Stomach smooth muscle (tissue), 2 donors: Measurements from ENCODE around the gene ATF4.

Experiments
- H3K27ac ChIP-seq: one replicate; pipeline ENCODE4 v1.7.0; 2013; ENCODE audit warnings: mild to moderate bottlenecking, low read length, inconsistent platforms
- H3K27me3 ChIP-seq, 2 donors: one replicate each; pipeline ENCODE4 v1.7.0; 2013; ENCODE audit warnings: low read length in 2 of 2; ENCODE audit not compliant: insufficient read depth in 2 of 2, control insufficient read depth in 1 of 2
- H3K36me3 ChIP-seq, 2 donors: one replicate each; pipeline ENCODE4 v1.7.0; 2013; ENCODE audit warnings: low read length in 2 of 2; ENCODE audit not compliant: control insufficient read depth in 2 of 2, insufficient read depth in 2 of 2
- H3K4me1 ChIP-seq: one replicate; pipeline ENCODE4 v1.7.0; 2013; ENCODE audit warnings: low read length; ENCODE audit not compliant: control insufficient read depth, insufficient read depth
- H3K4me3 ChIP-seq, 2 donors: one replicate each; pipeline ENCODE4 v1.7.0; 2013; ENCODE audit warnings: low read length in 2 of 2
- H3K9ac ChIP-seq, 2 donors: one replicate each; pipeline ENCODE4 v1.7.0; 2013; ENCODE audit warnings: low read length in 2 of 2, mild to moderate bottlenecking in 1 of 2
- H3K9me3 ChIP-seq, 2 donors: one replicate each; pipeline ENCODE4 v1.7.0; 2013; ENCODE audit warnings: low read length in 2 of 2; ENCODE audit not compliant: control insufficient read depth in 2 of 2
- donor health status: healthy.
- donor health status: Pancreatic carcinoma.

Gene ATF4

GRCh38 chr22:39490135-39490798, 30.1 kb upstream of the ATF4 start:
- peak overlapping the region in 1 of 2 donors; percentile 8 for H3K4me3 ChIP-seq
- no peaks in the 10 kb centered on the region for H3K9me3 ChIP-seq
- H3K27me3 ChIP-seq, result peaks cover 2 to 5% of the 10 kb centered on the region in 2 donors
- no peak overlapping the region for H3K27ac ChIP-seq
- no peaks in the 10 kb centered on the region for H3K36me3 ChIP-seq
- H3K9ac ChIP-seq, result no peak overlapping the region
- peaks cover 4% of the 10 kb centered on the region for H3K4me1 ChIP-seq

GRCh38 chr22:39490966-39491680, 29.2 kb upstream of the ATF4 start:
- H3K9me3 ChIP-seq, result no peaks in the 10 kb centered on the region
- peaks cover 2 to 5% of the 10 kb centered on the region in 2 donors for H3K27me3 ChIP-seq
- no peak overlapping the region for H3K27ac ChIP-seq
- H3K4me3 ChIP-seq, result no peak overlapping the region
- H3K36me3 ChIP-seq, result no peaks in the 10 kb centered on the region
- peaks cover 4% of the 10 kb centered on the region for H3K4me1 ChIP-seq
- H3K9ac ChIP-seq, result no peak overlapping the region

GRCh38 chr22:39491696-39492095, 28.7 kb upstream of the ATF4 start:
- Histone ChIP-seq H3K4me3 (no peak overlapping the region), H3K4me1 (peaks cover 8% of the 10 kb centered on the region), H3K27ac (no peak overlapping the region), H3K9ac (no peak overlapping the region), H3K9me3 (no peaks in the 10 kb centered on the region), H3K27me3 (peaks cover 2 to 5% of the 10 kb centered on the region in 2 donors), H3K36me3 (no peaks in the 10 kb centered on the region)

GRCh38 chr22:39492186-39492585, 28.2 kb upstream of the ATF4 start:
- peaks cover 2 to 5% of the 10 kb centered on the region in 2 donors for H3K27me3 ChIP-seq
- no peak overlapping the region for H3K4me3 ChIP-seq
- H3K27ac ChIP-seq, result no peak overlapping the region
- H3K36me3 ChIP-seq, result no peaks in the 10 kb centered on the region
- H3K4me1 ChIP-seq, result peaks cover 8% of the 10 kb centered on the region
- H3K9me3 ChIP-seq, result no peaks in the 10 kb centered on the region
- no peak overlapping the region for H3K9ac ChIP-seq

- peaks cover 8% of the 10 kb centered on the region for H3K4me1 ChIP-seq
- no peak overlapping the region for H3K27ac ChIP-seq
Measured at GRCh38 chr22:39493759-39494158, 26.6 kb upstream of the ATF4 start.

GRCh38 chr22:39494471-39495120, 25.8 kb upstream of the ATF4 start:
- no peak overlapping the region for H3K4me3 ChIP-seq
- H3K36me3 ChIP-seq, result no peaks in the 10 kb centered on the region
- no peak overlapping the region for H3K27ac ChIP-seq
- H3K9me3 ChIP-seq, result no peaks in the 10 kb centered on the region
- no peak overlapping the region for H3K9ac ChIP-seq
- H3K27me3 ChIP-seq, result peaks cover 2 to 5% of the 10 kb centered on the region in 2 donors
- peaks cover 8% of the 10 kb centered on the region for H3K4me1 ChIP-seq

More at GRCh38 chr22:39493759-39494158, 26.6 kb upstream of the ATF4 start:
- Histone ChIP-seq H3K27me3 (peaks cover 2 to 5% of the 10 kb centered on the region in 2 donors), H3K9ac (no peak overlapping the region), H3K9me3 (no peaks in the 10 kb centered on the region), H3K4me3 (no peak overlapping the region), H3K36me3 (no peaks in the 10 kb centered on the region)

GRCh38 chr22:39496131-39496838, 24.1 kb upstream of the ATF4 start:
- Histone ChIP-seq H3K9ac (peak overlapping the region in 1 of 2 donors; percentile 64), H3K4me3 (no peak overlapping the region), H3K27me3 (peaks cover 2 to 4% of the 10 kb centered on the region in 2 donors), H3K9me3 (no peaks in the 10 kb centered on the region), H3K4me1 (peaks cover 10% of the 10 kb centered on the region), H3K36me3 (no peaks in the 10 kb centered on the region), H3K27ac (peak overlapping the region; percentile 11)

- Histone ChIP-seq H3K9ac (no peak overlapping the region), H3K4me3 (no peak overlapping the region), H3K36me3 (no peaks in the 10 kb centered on the region), H3K27ac (no peak overlapping the region), H3K27me3 (no peaks in the 10 kb centered on the region), H3K9me3 (no peaks in the 10 kb centered on the region), H3K4me1 (peaks cover 17% of the 10 kb centered on the region)
Measured at GRCh38 chr22:39497429-39497828, 22.9 kb upstream of the ATF4 start.

GRCh38 chr22:39498368-39498767, 22.0 kb upstream of the ATF4 start:
- H3K27ac ChIP-seq, result no peak overlapping the region
- H3K9me3 ChIP-seq, result no peaks in the 10 kb centered on the region
- H3K4me3 ChIP-seq, result no peak overlapping the region
- H3K27me3 ChIP-seq, result no peaks in the 10 kb centered on the region
- H3K36me3 ChIP-seq, result no peaks in the 10 kb centered on the region
- no peak overlapping the region for H3K9ac ChIP-seq
- H3K4me1 ChIP-seq, result peaks cover 24% of the 10 kb centered on the region

- H3K27me3 ChIP-seq, result no peaks in the 10 kb centered on the region
- H3K9me3 ChIP-seq, result no peaks in the 10 kb centered on the region
- H3K9ac ChIP-seq, result no peak overlapping the region
- no peak overlapping the region for H3K4me3 ChIP-seq
- H3K4me1 ChIP-seq, result peaks cover 28% of the 10 kb centered on the region
- H3K27ac ChIP-seq, result no peak overlapping the region
- no peaks in the 10 kb centered on the region for H3K36me3 ChIP-seq
Measured at GRCh38 chr22:39498802-39499201, 21.6 kb upstream of the ATF4 start.
